MM.1S (cell line): Measurements from ENCODE around the gene SIX4.

ENCODE experiments used
- CTCF ChIP-seq: fragments of 300-600 bp; sonication (generic); IDR thresholded peaks from 2 replicates; pipeline ENCODE4 v1.5.1; 2016; ENCODE audit warnings: antibody characterized with exemption, low read length, mixed read lengths
- EZH2 ChIP-seq: fragments of 300-600 bp; sonication (generic); optimal IDR thresholded peaks from 2 replicates; pipeline ENCODE3; 2017; ENCODE audit warnings: low read depth, mild to moderate bottlenecking, antibody characterized with exemption, low read length, mixed read lengths
- EZH2phosphoT487 ChIP-seq: fragments of 300-600 bp; sonication (generic); IDR thresholded peaks from 2 replicates; pipeline ENCODE4 v1.6.1; 2018; ENCODE audit warnings: antibody characterized with exemption, low read length

- TF ChIP-seq CTCF (no peak), EZH2 (no peak), EZH2phosphoT487 (no peak)
Observed at GRCh38 chr14:60681271-60681670, 42.9 kb downstream of the SIX4 start.
